K562 (cell line): ENCODE results near the gene EHMT2. TPM values are rescaled to one million over a fixed set of nuclear protein-coding genes. Genes with fewer than 3 reads are reported as not detected.

Experiments
- CEBPG ChIP-seq, 3 experiments: fragments of 200-800 bp in 1 of 3; sonication (Bioruptor generic) in 1 of 3; sonication (generic) in 1 of 3; formaldehyde crosslinking in 1 of 3; IDR thresholded peaks in 2 of 3; conservative IDR thresholded peaks in 1 of 3; 2 replicates each; pipeline versions ENCODE4 v1.6.1 to v1.8.0; 2016 to 2022; ENCODE audit warnings: missing compliant biosample characterization in 2 of 3, missing genetic modification characterization in 2 of 3, mild to moderate bottlenecking in 1 of 3, missing genetic modification reagents in 1 of 3
- CXXC5 ChIP-seq: fragments of 250-450 bp; sonication (Bioruptor Pico); IDR thresholded peaks from 2 replicates; pipeline ENCODE4 v1.8.0; 2022; ENCODE audit warnings: inconsistent platforms, mild to moderate bottlenecking, moderate library complexity
- EP400 ChIP-seq: fragments of 450-650 bp; IDR thresholded peaks from 2 replicates; pipeline ENCODE4 v1.6.1; 2017; ENCODE audit warnings: antibody characterized with exemption, mild to moderate bottlenecking, moderate library complexity
- ETV6 ChIP-seq, 3 experiments: fragments of 150-350 bp in 1 of 3; sonication (generic) in 1 of 3; formaldehyde crosslinking in 1 of 3; IDR thresholded peaks; 2 replicates each; pipeline versions ENCODE4 v1.6.1 to v1.8.0; 2014 to 2022; ENCODE audit warnings: borderline replicate concordance in 2 of 3, low read depth in 2 of 3, antibody characterized with exemption in 1 of 3, low read length in 1 of 3, mild to moderate bottlenecking in 1 of 3, missing genetic modification reagents in 1 of 3
- GATA2 ChIP-seq: sonication (generic); formaldehyde crosslinking; IDR thresholded peaks from 2 replicates; pipeline ENCODE4 v1.4.0; 2020; ENCODE audit warnings: mild to moderate bottlenecking, missing genetic modification reagents
- HEY1 ChIP-seq: fragments of 250-450 bp; sonication (Bioruptor Pico); IDR thresholded peaks from 2 replicates; pipeline ENCODE4 v1.5.0; 2020; ENCODE audit warnings: mild to moderate bottlenecking, moderate library complexity, borderline replicate concordance
- HMGN3 ChIP-seq: IDR thresholded peaks from 2 replicates; pipeline ENCODE4 v1.6.1; 2011; ENCODE audit warnings: borderline replicate concordance, low read depth, mild to moderate bottlenecking, mixed read lengths, low read length; ENCODE audit not compliant: insufficient read length; ENCODE audit errors: extremely low read depth
- HNRNPK ChIP-seq: fragments of 200-400 bp; formaldehyde crosslinking; IDR thresholded peaks from one replicate; pipeline ENCODE4 v1.6.1; 2018; ENCODE audit warnings: mild to moderate bottlenecking, low read depth, low read length; ENCODE audit not compliant: poor library complexity, severe bottlenecking
- MTA2 ChIP-seq: fragments of 450-650 bp; IDR thresholded peaks from 2 replicates; pipeline ENCODE4 v1.6.1; 2016; ENCODE audit warnings: low read depth
- NFRKB ChIP-seq: fragments of 450-650 bp; IDR thresholded peaks from 2 replicates; pipeline ENCODE4 v1.6.1; 2016; ENCODE audit warnings: low read depth
- RBM22 ChIP-seq: fragments of 200-400 bp; formaldehyde crosslinking; IDR thresholded peaks from 2 replicates; pipeline ENCODE4 v1.6.1; 2018; ENCODE audit warnings: low read length, low read depth; ENCODE audit not compliant: poor library complexity, severe bottlenecking
- RBM39 ChIP-seq: fragments of 200-400 bp; formaldehyde crosslinking; optimal IDR thresholded peaks from 2 replicates; pipeline ENCODE3; 2018; ENCODE audit warnings: low read depth, low read length
- RHOXF2B ChIP-seq: fragments of 250-450 bp; sonication (Bioruptor Pico); conservative IDR thresholded peaks from 2 replicates; pipeline ENCODE4 v1.5.1; 2021
- SNIP1 ChIP-seq: fragments of 450-650 bp; IDR thresholded peaks from 2 replicates; pipeline ENCODE4 v1.7.1; 2017; ENCODE audit warnings: low read depth, mild to moderate bottlenecking
- XRCC5 ChIP-seq: fragments of 200-400 bp; formaldehyde crosslinking; IDR thresholded peaks from 2 replicates; pipeline ENCODE4 v1.6.1; 2017; ENCODE audit warnings: low read depth, mild to moderate bottlenecking, low read length
- ZNF165 ChIP-seq: fragments of 250-450 bp; sonication (Bioruptor Pico); IDR thresholded peaks from 2 replicates; pipeline ENCODE4 v1.4.0; 2020; ENCODE audit warnings: borderline replicate concordance
- ZNF253 ChIP-seq: fragments of 250-450 bp; sonication (Bioruptor Pico); conservative IDR thresholded peaks from 2 replicates; pipeline ENCODE4 v1.6.1; 2021; ENCODE audit warnings: mild to moderate bottlenecking
- ZNF583 ChIP-seq: fragments of 250-450 bp; sonication (Bioruptor Pico); IDR thresholded peaks from 2 replicates; pipeline ENCODE4 v1.4.0; 2020
- polyA plus RNA-seq, 8 experiments: library from polyadenylated mRNA; depleted of rRNA in 4 of 8; stranded (reverse) in 5 of 8; unstranded in 3 of 8; fragments of >200 nt; fragmentation: Nextera tagmentation in 2 of 8; fragmentation: Illumina TruSeq in 1 of 8; extraction: Ambion mirVana in 2 of 8; extraction: Trizol in 1 of 8; gene quantifications; 2 replicates each; pipeline versions ENCODE4 v1.2.1 to v1.2.3, GENCODE V29; 2011 to 2014; ENCODE audit warnings: inconsistent platforms in 1 of 8, missing spikeins in 1 of 8
- total RNA-seq, 7 experiments: library from RNA; depleted of rRNA in 6 of 7; stranded (reverse); fragments of >200 nt in 6 of 7; fragmentation: Illumina TruSeq in 2 of 7; extraction: Trizol in 2 of 7; gene quantifications; 2 replicates each; pipeline versions ENCODE4 v1.2.1 to v1.2.3, GENCODE V29; 2011 to 2021; ENCODE audit warnings: low replicate concordance in 1 of 7
- TF ChIP-seq, protein P1 (sequence below): fragments of 200-800 bp; sonication (Bioruptor generic); IDR thresholded peaks from 2 replicates; pipeline ENCODE4 v1.6.1; 2017; ENCODE audit warnings: missing genetic modification characterization, missing compliant biosample characterization
- TF ChIP-seq, protein P2 (sequence below): sonication (generic); formaldehyde crosslinking; IDR thresholded peaks from 2 replicates; pipeline ENCODE4 v1.8.0; 2022; ENCODE audit warnings: mild to moderate bottlenecking, missing genetic modification reagents
- TF ChIP-seq, protein P3 (sequence below): sonication (generic); formaldehyde crosslinking; IDR thresholded peaks from 2 replicates; pipeline ENCODE4 v1.8.0; 2022; ENCODE audit warnings: mild to moderate bottlenecking, missing genetic modification reagents

Gene EHMT2
- total and polyA plus RNA-seq, 9 of the 15 experiments (the other 6 are each of a cell fraction or from before 2014, with no cell fraction given), result 2.1 to 63.8 (median 38.5) TPM

- no peak for TF ChIP-seq CEBPG (CRISPR knock-in tag; IDR thresholded peaks at IDR 0.05)
- TF ChIP-seq CEBPG (tag; conservative IDR thresholded peaks at IDR 0.05 in 1 of 2, IDR thresholded peaks at IDR 0.05 in 1 of 2), result no peak
- TF ChIP-seq XRCC5, result no peak
- no peak for TF ChIP-seq RHOXF2B
- no peak for TF ChIP-seq ZNF165 (CRISPR knock-in tag)
- no peak for TF ChIP-seq RBM39
- TF ChIP-seq, protein P1, sequence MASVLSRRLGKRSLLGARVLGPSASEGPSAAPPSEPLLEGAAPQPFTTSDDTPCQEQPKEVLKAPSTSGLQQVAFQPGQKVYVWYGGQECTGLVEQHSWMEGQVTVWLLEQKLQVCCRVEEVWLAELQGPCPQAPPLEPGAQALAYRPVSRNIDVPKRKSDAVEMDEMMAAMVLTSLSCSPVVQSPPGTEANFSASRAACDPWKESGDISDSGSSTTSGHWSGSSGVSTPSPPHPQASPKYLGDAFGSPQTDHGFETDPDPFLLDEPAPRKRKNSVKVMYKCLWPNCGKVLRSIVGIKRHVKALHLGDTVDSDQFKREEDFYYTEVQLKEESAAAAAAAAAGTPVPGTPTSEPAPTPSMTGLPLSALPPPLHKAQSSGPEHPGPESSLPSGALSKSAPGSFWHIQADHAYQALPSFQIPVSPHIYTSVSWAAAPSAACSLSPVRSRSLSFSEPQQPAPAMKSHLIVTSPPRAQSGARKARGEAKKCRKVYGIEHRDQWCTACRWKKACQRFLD (CRISPR knock-in tag), result no peak
- TF ChIP-seq ZNF583 (CRISPR knock-in tag), result no peak
- TF ChIP-seq, protein P2, sequence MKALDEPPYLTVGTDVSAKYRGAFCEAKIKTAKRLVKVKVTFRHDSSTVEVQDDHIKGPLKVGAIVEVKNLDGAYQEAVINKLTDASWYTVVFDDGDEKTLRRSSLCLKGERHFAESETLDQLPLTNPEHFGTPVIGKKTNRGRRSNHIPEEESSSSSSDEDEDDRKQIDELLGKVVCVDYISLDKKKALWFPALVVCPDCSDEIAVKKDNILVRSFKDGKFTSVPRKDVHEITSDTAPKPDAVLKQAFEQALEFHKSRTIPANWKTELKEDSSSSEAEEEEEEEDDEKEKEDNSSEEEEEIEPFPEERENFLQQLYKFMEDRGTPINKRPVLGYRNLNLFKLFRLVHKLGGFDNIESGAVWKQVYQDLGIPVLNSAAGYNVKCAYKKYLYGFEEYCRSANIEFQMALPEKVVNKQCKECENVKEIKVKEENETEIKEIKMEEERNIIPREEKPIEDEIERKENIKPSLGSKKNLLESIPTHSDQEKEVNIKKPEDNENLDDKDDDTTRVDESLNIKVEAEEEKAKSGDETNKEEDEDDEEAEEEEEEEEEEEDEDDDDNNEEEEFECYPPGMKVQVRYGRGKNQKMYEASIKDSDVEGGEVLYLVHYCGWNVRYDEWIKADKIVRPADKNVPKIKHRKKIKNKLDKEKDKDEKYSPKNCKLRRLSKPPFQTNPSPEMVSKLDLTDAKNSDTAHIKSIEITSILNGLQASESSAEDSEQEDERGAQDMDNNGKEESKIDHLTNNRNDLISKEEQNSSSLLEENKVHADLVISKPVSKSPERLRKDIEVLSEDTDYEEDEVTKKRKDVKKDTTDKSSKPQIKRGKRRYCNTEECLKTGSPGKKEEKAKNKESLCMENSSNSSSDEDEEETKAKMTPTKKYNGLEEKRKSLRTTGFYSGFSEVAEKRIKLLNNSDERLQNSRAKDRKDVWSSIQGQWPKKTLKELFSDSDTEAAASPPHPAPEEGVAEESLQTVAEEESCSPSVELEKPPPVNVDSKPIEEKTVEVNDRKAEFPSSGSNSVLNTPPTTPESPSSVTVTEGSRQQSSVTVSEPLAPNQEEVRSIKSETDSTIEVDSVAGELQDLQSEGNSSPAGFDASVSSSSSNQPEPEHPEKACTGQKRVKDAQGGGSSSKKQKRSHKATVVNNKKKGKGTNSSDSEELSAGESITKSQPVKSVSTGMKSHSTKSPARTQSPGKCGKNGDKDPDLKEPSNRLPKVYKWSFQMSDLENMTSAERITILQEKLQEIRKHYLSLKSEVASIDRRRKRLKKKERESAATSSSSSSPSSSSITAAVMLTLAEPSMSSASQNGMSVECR, result no peak
- TF ChIP-seq ZNF253 (CRISPR knock-in tag), result no peak
- no peak for TF ChIP-seq HMGN3
- no peak for TF ChIP-seq HNRNPK
- no peak for TF ChIP-seq EP400
- no peak for TF ChIP-seq HEY1 (CRISPR knock-in tag)
- no peak for TF ChIP-seq NFRKB
- TF ChIP-seq GATA2, result no peak
- no peak for TF ChIP-seq ETV6 (IDR thresholded peaks at IDR 0.05; ENCODE audit: borderline replicate concordance in 1 of 2, low read depth in 2 of 2, low read length in 1 of 2)
- no peak for TF ChIP-seq ETV6 (CRISPR knock-in tag; IDR thresholded peaks at IDR 0.05; ENCODE audit: borderline replicate concordance)
- no peak for TF ChIP-seq SNIP1
- no peak for TF ChIP-seq MTA2
- no peak for TF ChIP-seq RBM22
- TF ChIP-seq, protein P3, sequence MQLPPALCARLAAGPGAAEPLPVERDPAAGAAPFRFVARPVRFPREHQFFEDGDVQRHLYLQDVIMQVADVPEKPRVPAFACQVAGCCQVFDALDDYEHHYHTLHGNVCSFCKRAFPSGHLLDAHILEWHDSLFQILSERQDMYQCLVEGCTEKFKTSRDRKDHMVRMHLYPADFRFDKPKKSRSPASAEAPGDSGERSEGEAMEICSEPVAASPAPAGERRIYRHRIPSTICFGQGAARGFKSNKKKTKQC (CRISPR knock-in tag), result no peak
- no peak for TF ChIP-seq CXXC5 (CRISPR knock-in tag)
Measured at GRCh38 chr6:31903957-31904356, 6.5 kb upstream of the EHMT2 start (continued).
